ENCODE results near the gene ADAMTS17.
"Not testable (repeated sequence)": the region's sequence is repeated elsewhere in the genome, so short reads cannot be mapped to it uniquely, and the experiment has no call there.

The ADAMTS17 gene

DNA sequence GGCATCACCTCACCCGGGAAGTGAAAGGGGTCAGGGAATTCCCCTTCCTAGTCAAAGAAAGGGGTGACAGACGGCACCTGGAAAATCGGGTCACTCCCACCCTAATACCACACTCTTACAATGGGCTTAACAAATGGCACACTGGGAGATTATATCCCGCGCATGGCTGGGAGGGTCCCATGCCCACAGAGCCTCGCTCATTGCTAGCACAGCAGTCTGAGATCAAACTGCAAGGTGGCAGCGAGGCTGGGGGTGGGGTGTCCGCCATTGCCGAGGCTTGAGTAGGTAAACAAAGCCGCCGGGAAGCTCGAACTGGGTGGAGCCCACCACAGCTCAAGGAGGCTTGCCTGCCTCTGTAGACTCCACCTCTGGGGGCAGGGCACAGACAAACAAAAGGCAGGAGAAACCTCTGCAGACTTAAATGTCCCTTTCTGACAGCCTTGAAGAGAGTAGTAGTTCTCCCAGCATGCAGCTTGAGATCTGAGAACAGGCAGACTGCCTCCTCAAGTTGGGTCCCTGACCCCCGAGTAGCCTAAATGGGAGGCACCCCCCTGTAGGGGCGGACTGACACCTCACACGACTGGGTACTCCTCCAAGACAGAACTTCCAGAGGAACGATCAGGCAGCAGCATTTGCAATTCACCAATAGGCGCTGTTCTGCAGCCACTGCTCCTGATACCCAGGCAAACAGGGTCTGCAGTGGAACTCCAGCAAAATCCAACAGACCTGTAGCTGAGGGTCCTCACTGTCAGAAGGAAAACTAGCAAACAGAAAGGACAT, 257.5 kb downstream of the ADAMTS17 start:
- not testable (repeated sequence) for DNase-seq (ENCODE audit: low read depth in 2 of 2)

DNA sequence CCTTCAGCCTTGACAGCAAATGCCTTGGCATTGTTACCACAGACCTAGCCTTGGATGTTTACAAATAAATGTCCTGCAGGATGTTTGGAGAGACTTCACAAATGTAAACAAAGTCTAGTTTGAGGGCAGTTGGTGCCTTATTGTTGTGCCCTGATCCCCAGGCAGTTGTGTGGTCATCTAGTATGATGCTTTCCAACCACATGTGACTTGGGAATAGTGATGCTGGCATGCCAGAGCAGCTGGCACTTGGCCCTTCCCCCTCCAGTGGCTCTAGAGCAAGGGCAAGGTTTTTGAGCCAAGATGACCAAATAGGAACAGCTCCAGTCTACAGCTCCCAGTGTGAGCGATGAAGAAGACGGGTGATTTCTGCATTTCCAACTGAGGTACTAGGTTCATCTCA, 258.2 kb downstream of the ADAMTS17 start:
- DNase-seq (ENCODE audit: low read depth in 2 of 2), result no peak

DNA sequence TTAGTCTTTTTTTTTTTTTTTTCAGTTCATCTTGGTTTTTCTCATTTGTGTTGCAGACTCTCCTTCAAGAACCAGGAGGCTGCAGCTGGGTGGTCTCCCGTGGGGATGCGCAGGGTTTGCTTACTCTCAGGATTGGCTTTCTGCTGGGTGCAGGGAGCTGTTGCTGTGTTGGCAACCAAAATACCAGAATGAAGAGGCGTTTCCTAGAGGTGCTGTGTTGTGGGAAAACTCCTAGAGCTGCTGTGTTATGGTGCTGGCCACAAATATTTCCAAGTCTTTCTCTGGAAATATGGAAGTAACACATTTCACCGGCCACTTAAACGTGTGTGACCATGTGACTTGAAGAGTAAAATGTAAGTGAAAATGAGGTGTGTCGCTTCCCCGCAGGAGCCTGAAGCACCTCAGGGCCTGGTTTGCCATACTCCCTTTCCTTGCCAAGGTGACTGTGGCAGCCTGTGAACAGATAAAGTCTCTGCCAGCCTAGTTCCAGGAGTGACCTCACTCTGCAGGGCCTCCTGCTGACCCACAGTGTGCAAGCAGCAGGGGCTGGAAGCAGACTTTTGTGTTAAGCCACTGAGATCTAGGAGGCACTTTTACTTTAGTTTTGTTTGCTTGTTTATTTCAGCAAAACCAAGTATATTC, 258.9 kb downstream of the ADAMTS17 start:
- DNase-seq (ENCODE audit: low read depth in 2 of 2), result no peak

GRCh38 chr15:100081454-100081853, 260.3 kb downstream of the ADAMTS17 start:
- no peak for DNase-seq (ENCODE audit: low read depth in 2 of 2)

GRCh38 chr15:100078511-100079220, 263.1 kb downstream of the ADAMTS17 start:
- no peak for DNase-seq (ENCODE audit: low read depth in 2 of 2)

- no peak for DNase-seq (ENCODE audit: low read depth in 2 of 2)
These were observed 266.5 kb downstream of the ADAMTS17 start for GRCh38 chr15:100075229-100075628.

- no peak for DNase-seq (ENCODE audit: low read depth in 2 of 2)
These were observed 267.8 kb downstream of the ADAMTS17 start for GRCh38 chr15:100073982-100074381.

- DNase-seq (ENCODE audit: low read depth in 2 of 2), result not testable (repeated sequence)
These were observed 275.1 kb downstream of the ADAMTS17 start for GRCh38 chr15:100066521-100067280.

- no peak for DNase-seq (ENCODE audit: low read depth in 2 of 2)
These were observed 279.8 kb downstream of the ADAMTS17 start for GRCh38 chr15:100061944-100062343.

- no peak for DNase-seq (ENCODE audit: low read depth in 2 of 2)
These were observed 281.4 kb downstream of the ADAMTS17 start for GRCh38 chr15:100060276-100060926.

GRCh38 chr15:100059521-100059920, 282.3 kb downstream of the ADAMTS17 start:
- no peak for DNase-seq (ENCODE audit: low read depth in 2 of 2)

- DNase-seq (ENCODE audit: low read depth in 2 of 2), result no peak
These were observed 282.7 kb downstream of the ADAMTS17 start for GRCh38 chr15:100059094-100059493.

DNA sequence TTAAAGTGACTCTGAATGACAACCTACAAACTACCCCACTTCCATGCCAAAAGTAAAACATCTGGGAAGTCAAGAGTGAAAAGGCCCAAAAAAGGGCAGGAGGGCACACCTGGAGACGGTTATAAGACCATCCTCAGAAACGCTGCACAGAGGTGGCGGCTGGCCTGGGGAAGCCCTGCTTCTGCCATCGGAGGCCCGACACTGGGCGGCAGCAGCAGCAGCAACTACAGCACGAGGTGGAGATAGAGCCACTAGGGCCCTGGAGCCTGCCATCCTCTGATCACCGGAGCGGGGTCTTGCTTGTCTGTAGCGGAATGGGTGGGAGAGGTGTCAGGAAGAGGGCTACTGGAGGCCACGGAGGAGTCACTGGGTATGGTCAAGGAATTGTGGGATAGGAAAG, 283.3 kb downstream of the ADAMTS17 start:
- DNase-seq (ENCODE audit: low read depth in 2 of 2), result no peak

DNA sequence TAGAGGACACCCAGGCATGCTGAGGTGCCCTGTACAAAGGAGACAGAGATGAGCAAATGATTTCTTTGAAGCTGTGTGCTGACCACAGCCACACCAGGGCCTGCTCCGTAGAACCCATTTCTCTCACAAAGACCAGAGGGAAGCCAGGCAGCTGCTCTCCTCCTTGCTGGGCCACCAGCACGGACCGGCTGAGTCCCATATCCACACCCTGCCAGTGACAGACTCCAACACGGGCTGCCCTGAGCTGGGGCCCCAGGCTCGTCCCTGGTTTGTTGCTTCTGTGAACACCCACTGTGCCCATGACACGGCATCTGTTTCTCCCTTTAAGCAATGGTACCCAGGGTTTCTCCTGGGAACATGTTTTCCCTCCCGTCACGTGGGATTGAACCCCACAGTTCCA, 284.5 kb downstream of the ADAMTS17 start:
- DNase-seq (ENCODE audit: low read depth in 2 of 2), result no peak

DNA sequence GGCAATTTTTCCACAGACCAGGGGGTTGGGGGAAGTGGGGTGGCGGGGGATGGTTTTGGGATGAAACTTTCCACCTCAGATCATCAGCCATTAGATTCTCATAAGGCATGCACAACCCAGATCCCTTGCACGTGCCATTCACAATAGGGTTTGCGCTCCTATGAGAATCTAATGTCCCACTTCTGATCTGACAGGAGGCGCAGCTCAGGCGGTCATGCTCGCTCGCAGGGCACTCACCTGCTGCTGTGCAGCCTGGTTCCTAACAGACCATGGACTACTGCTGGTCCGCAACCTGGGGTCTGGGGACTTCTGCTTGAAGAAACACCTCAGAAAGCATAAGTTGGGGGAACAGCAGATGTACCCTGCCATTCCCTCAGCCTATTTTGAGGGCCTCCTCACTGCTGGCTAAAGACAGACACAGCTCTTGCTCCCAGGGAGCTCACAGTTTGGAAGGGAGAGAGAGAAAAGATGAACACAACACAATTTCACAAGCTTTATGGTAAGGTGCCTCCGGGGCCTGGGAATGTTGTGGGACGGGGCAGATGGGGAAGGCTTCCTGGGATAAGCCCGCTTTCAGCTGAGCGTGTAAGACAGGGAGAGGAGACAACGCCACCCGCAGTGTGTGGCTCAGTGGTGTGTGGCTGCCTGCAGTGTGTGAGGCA, 285.2 kb downstream of the ADAMTS17 start:
- DNase-seq (ENCODE audit: low read depth in 2 of 2), result no peak

DNA sequence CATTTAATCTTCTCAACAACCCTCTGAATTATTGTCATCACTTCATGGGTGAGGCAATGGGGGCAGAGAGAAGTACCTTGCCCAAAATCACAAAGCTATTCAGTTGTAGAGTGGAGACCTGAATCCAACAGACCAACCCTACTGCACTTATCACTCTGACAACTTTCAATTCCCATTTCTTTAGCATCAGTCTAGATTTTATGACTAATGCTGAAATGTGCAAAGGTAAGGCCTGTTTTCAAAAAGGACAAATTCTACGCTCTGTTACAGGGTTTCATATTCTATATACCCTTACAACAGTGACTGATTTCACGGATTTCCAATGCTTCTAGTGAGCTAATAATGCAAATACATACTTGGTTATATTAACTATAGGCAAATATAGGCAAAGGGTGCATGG, 286.0 kb downstream of the ADAMTS17 start:
- DNase-seq (ENCODE audit: low read depth in 2 of 2), result no peak

GRCh38 chr15:100054539-100054938, 287.2 kb downstream of the ADAMTS17 start:
- DNase-seq (ENCODE audit: low read depth in 2 of 2), result no peak

DNA sequence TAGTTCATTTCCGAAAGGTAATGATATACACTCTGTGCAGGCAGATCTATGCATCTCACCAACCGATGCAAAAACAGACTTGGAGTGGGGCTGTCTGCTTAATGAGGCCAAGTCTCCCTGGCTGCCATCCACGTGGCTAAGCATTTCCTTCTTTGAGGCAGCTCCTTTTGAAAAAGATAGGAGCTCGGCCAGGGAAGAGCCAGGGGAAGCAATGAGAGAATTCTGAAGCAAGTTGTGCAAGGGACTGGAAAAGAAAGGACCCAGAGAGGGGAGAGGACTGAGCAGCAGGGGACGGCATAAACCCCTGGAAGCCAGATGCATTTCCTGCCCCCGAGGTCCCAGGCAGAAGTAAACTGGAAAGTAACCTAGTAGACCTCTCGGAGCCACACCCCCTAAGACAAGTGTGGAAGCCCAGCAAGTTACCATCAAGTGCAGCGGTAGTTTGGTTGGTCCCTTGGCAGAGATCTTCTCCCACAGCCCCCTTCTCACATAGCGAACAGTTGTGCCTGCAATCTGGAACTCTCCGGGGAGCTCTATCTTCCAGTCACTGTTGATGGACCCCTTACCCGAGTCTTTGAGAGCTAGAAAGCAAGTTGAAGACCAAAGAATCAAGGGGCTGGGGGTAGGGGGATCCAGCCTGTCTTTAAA, 288.2 kb downstream of the ADAMTS17 start:
- no peak for DNase-seq (ENCODE audit: low read depth in 2 of 2)

DNA sequence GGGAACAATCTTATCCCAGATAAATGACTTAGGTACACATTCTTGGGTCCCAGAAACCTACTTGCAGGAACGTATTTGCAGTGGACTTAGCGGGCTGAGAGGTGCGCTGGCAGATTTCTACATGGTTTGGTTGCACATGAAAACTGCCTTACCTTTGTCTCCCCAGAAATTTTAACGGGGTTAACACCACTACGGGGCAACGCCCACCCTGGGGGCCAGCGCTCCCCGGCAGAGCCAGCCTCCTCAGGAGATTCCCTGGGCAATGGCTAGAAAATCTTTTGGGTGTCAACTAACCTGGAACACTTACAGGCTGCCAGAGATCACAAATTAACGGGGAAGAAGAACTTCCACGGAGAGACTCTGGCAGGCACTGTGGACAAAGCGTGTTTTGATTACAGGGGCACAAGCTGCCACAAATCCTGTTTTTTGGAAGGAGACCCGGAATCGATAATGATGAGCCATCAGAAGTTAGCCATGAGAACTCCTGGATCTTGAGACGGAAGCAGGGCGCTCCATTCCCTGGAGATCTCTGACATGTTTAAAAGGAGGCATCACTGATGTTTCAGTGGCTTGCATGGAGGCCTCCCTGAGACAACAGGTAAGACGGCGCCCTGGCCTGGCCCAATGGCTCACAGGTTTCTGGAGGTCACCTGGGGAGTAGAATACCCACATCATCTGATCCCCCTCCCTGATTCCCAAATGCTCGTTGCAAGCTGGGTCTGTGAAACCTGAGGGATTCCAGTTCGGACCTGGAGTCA, 288.9 kb downstream of the ADAMTS17 start:
- no peak for DNase-seq (ENCODE audit: low read depth in 2 of 2)
